HepG2 (cell line): Measurements from ENCODE around the gene CAPG. TPM values are rescaled to one million over a fixed set of nuclear protein-coding genes. Genes with fewer than 3 reads are reported as not detected.

Experiments
- ATF7-NPFF ChIP-seq: sonication (generic); formaldehyde crosslinking; IDR thresholded peaks from 2 replicates; pipeline ENCODE4 v1.8.1; 2023; ENCODE audit warnings: mild to moderate bottlenecking, low read depth, missing genetic modification reagents, moderate library complexity
- FOXA3 ChIP-seq: IDR thresholded peaks from 2 replicates; pipeline ENCODE4 v1.6.1; 2016; ENCODE audit warnings: missing genetic modification reagents, missing compliant biosample characterization
- FOXO1 ChIP-seq: sonication (generic); formaldehyde crosslinking; IDR thresholded peaks from 2 replicates; pipeline ENCODE4 v1.4.0; 2020; ENCODE audit warnings: missing genetic modification reagents
- GLI4 ChIP-seq: sonication (generic); formaldehyde crosslinking; IDR thresholded peaks from 2 replicates; pipeline ENCODE4 v1.5.1; 2020; ENCODE audit warnings: missing genetic modification reagents, mild to moderate bottlenecking, moderate library complexity, borderline replicate concordance
- GMEB2 ChIP-seq: IDR thresholded peaks from 2 replicates; pipeline ENCODE4 v1.6.1; 2016; ENCODE audit warnings: missing biosample characterization, missing genetic modification reagents, low read depth
- IRF2 ChIP-seq: IDR thresholded peaks from 2 replicates; pipeline ENCODE4 v1.6.1; 2018; ENCODE audit warnings: missing genetic modification reagents, missing compliant biosample characterization
- JUND ChIP-seq: sonication (generic); formaldehyde crosslinking; IDR thresholded peaks from 2 replicates; pipeline ENCODE4 v1.8.0; 2022; ENCODE audit warnings: mild to moderate bottlenecking, missing genetic modification reagents
- MAFK ChIP-seq, 2 experiments: IDR thresholded peaks in 1 of 2; conservative IDR thresholded peaks in 1 of 2; 2 replicates each; pipeline ENCODE4 v1.6.1; 2011; ENCODE audit warnings: improper control_type of control experiment in 2 of 2, low read length in 2 of 2
- MED1 ChIP-seq: sonication (generic); formaldehyde crosslinking; IDR thresholded peaks from 2 replicates; pipeline ENCODE4 v1.4.0; 2020; ENCODE audit warnings: missing genetic modification reagents
- PRPF4 ChIP-seq: fragments of 200-400 bp; formaldehyde crosslinking; IDR thresholded peaks from 2 replicates; pipeline ENCODE4 v1.6.1; 2016; ENCODE audit warnings: low read length, low read depth; ENCODE audit not compliant: poor library complexity, severe bottlenecking
- TAF15 ChIP-seq: fragments of 200-400 bp; formaldehyde crosslinking; IDR thresholded peaks from one replicate; pipeline ENCODE4 v1.6.1; 2018; ENCODE audit warnings: mild to moderate bottlenecking, low read depth, low read length; ENCODE audit not compliant: poor library complexity, severe bottlenecking
- TBP ChIP-seq: sonication (generic); formaldehyde crosslinking; IDR thresholded peaks from 2 replicates; pipeline ENCODE4 v1.5.0; 2020; ENCODE audit warnings: missing genetic modification reagents
- TBX2 ChIP-seq: sonication (generic); formaldehyde crosslinking; IDR thresholded peaks from 2 replicates; pipeline ENCODE4 v1.5.0; 2020; ENCODE audit warnings: missing genetic modification reagents, mild to moderate bottlenecking, borderline replicate concordance
- TEAD3 ChIP-seq: optimal IDR thresholded peaks from 2 replicates; pipeline ENCODE3; 2016; ENCODE audit warnings: borderline replicate concordance
- TP53 ChIP-seq: sonication (generic); formaldehyde crosslinking; conservative IDR thresholded peaks from 2 replicates; pipeline ENCODE4 v1.4.0; 2020; ENCODE audit warnings: missing genetic modification reagents
- U2AF1 ChIP-seq: fragments of 200-400 bp; formaldehyde crosslinking; optimal IDR thresholded peaks from 2 replicates; pipeline ENCODE3; 2017; ENCODE audit warnings: mild to moderate bottlenecking, low read depth, low read length
- ZBTB37 ChIP-seq: sonication (generic); formaldehyde crosslinking; IDR thresholded peaks from 2 replicates; pipeline ENCODE4 v1.4.0; 2020; ENCODE audit warnings: mild to moderate bottlenecking, missing genetic modification reagents
- ZFYVE20 ChIP-seq: sonication (generic); formaldehyde crosslinking; IDR thresholded peaks from 2 replicates; pipeline ENCODE4 v1.8.0; 2023; ENCODE audit warnings: low read depth, mild to moderate bottlenecking, moderate library complexity, missing genetic modification reagents, borderline replicate concordance
- ZNF737 ChIP-seq: sonication (generic); formaldehyde crosslinking; IDR thresholded peaks from 2 replicates; pipeline ENCODE4 v1.5.0; 2020; ENCODE audit warnings: missing genetic modification reagents, mild to moderate bottlenecking, borderline replicate concordance
- ZNF740 ChIP-seq: sonication (generic); formaldehyde crosslinking; IDR thresholded peaks from 2 replicates; pipeline ENCODE4 v1.4.0; 2020; ENCODE audit warnings: missing genetic modification reagents
- ZNF83 ChIP-seq: sonication (generic); formaldehyde crosslinking; IDR thresholded peaks from 2 replicates; pipeline ENCODE4 v1.4.0; 2020; ENCODE audit warnings: missing genetic modification reagents, mild to moderate bottlenecking, borderline replicate concordance
- polyA plus RNA-seq, 8 experiments: library from polyadenylated mRNA; depleted of rRNA in 3 of 8; stranded (reverse) in 7 of 8; unstranded in 1 of 8; fragments of >200 nt; fragmentation: Illumina TruSeq in 4 of 8; extraction: Trizol in 4 of 8; gene quantifications; 2 replicates each; pipeline versions ENCODE4 v1.2.1 to v1.2.3, GENCODE V29; 2011 to 2016; ENCODE audit warnings: low read depth in 4 of 8, missing spikeins in 1 of 8, mixed read lengths in 1 of 8; ENCODE audit not compliant: insufficient read depth in 1 of 8
- total RNA-seq, 5 experiments: library from RNA; depleted of rRNA; stranded (reverse); fragments of >200 nt; fragmentation: Illumina TruSeq; extraction: Trizol; gene quantifications; 2 replicates each; pipeline ENCODE4 v1.2.3, GENCODE V29; 2016; ENCODE audit warnings: low read depth in 1 of 5
- TF ChIP-seq, protein P1 (sequence below): sonication (generic); formaldehyde crosslinking; IDR thresholded peaks from 2 replicates; pipeline ENCODE4 v1.5.1; 2020; ENCODE audit warnings: missing genetic modification reagents, mild to moderate bottlenecking, borderline replicate concordance

The CAPG gene
- total and polyA plus RNA-seq, 2 of the 13 experiments (the other 11 are each of a cell fraction or from before 2014, with no cell fraction given), result 12.7 to 18.2 TPM

- TF ChIP-seq, protein P1, sequence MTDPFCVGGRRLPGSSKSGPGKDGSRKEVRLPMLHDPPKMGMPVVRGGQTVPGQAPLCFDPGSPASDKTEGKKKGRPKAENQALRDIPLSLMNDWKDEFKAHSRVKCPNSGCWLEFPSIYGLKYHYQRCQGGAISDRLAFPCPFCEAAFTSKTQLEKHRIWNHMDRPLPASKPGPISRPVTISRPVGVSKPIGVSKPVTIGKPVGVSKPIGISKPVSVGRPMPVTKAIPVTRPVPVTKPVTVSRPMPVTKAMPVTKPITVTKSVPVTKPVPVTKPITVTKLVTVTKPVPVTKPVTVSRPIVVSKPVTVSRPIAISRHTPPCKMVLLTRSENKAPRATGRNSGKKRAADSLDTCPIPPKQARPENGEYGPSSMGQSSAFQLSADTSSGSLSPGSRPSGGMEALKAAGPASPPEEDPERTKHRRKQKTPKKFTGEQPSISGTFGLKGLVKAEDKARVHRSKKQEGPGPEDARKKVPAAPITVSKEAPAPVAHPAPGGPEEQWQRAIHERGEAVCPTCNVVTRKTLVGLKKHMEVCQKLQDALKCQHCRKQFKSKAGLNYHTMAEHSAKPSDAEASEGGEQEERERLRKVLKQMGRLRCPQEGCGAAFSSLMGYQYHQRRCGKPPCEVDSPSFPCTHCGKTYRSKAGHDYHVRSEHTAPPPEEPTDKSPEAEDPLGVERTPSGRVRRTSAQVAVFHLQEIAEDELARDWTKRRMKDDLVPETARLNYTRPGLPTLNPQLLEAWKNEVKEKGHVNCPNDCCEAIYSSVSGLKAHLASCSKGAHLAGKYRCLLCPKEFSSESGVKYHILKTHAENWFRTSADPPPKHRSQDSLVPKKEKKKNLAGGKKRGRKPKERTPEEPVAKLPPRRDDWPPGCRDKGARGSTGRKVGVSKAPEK (CRISPR knock-in tag), result 0 out of 2 replicates have a peak, but pooled peaks have one; percentile 66
- TF ChIP-seq GLI4 (CRISPR knock-in tag) (no peak), TAF15 (no peak), PRPF4 (no peak), TBP (CRISPR knock-in tag) (no peak), FOXO1 (no peak), TBX2 (CRISPR knock-in tag) (no peak), ZBTB37 (CRISPR knock-in tag) (no peak), JUND (CRISPR knock-in tag) (no peak), MED1 (CRISPR knock-in tag) (no peak), ZNF83 (no peak), TP53 (no peak), ZNF737 (CRISPR knock-in tag) (no peak), U2AF1 (no peak), ATF7-NPFF (CRISPR knock-in tag) (no peak), ZNF740 (CRISPR knock-in tag) (no peak), GMEB2 (CRISPR knock-in tag) (no peak), FOXA3 (CRISPR knock-in tag) (no peak), MAFK (conservative IDR thresholded peaks at IDR 0.05 in 1 of 2, IDR thresholded peaks at IDR 0.05 in 1 of 2; ENCODE audit: low read length in 2 of 2) (peak; percentile 20 to 43; a peak in 2 of 4 replicates), TEAD3 (CRISPR knock-in tag) (no peak), ZFYVE20 (CRISPR knock-in tag) (no peak), IRF2 (CRISPR knock-in tag) (no peak)
These were observed 4.7 kb downstream of the CAPG start (continued) for GRCh38 chr2:85405201-85406059.
